ENCODE data around the gene MAPK8IP1.
"Not testable (repeated sequence)": the region's sequence is repeated elsewhere in the genome, so short reads cannot be mapped to it uniquely, and the experiment has no call there.

MAPK8IP1 gene

GRCh38 chr11:45885274-45885920, at the start of gene MAPK8IP1:
MAPK8IP1 (plus strand) TSS chr11:45885651; CDS start chr11:45885821, 170 bp downstream.
- peak; percentile 83 for DNase-seq

GRCh38 chr11:45839204-45839603, 46.2 kb upstream of the MAPK8IP1 start:
- no peak for DNase-seq

- DNase-seq: not testable (repeated sequence)
Observed at GRCh38 chr11:45840251-45840650, 45.2 kb upstream of the MAPK8IP1 start.

- peak; percentile 92 for DNase-seq
Observed at GRCh38 chr11:45843158-45843924, 42.1 kb upstream of the MAPK8IP1 start.

- no peak for DNase-seq
Observed at GRCh38 chr11:45844822-45845578, 40.5 kb upstream of the MAPK8IP1 start.

GRCh38 chr11:45846174-45846675, 39.2 kb upstream of the MAPK8IP1 start:
- no peak for DNase-seq

- DNase-seq: peak; percentile 99
Observed at GRCh38 chr11:45846974-45847910, 38.2 kb upstream of the MAPK8IP1 start, which contains the start of gene CRY2. CRY2 (plus strand) TSS chr11:45847475; CDS start chr11:45847491, 16 bp downstream.

- no peak for DNase-seq
Observed at GRCh38 chr11:45847911-45848316, 37.5 kb upstream of the MAPK8IP1 start.

- DNase-seq: no peak
Observed at GRCh38 chr11:45848654-45849081, 36.8 kb upstream of the MAPK8IP1 start.

- no peak for DNase-seq
Observed at GRCh38 chr11:45850446-45850845, 35.0 kb upstream of the MAPK8IP1 start.

GRCh38 chr11:45851228-45851627, 34.2 kb upstream of the MAPK8IP1 start:
- no peak for DNase-seq

- DNase-seq: no peak
Observed at GRCh38 chr11:45852018-45852711, 33.3 kb upstream of the MAPK8IP1 start.

GRCh38 chr11:45852712-45853101, 32.7 kb upstream of the MAPK8IP1 start:
- DNase-seq: no peak

- no peak for DNase-seq
Observed at GRCh38 chr11:45853332-45854219, 31.9 kb upstream of the MAPK8IP1 start.

- DNase-seq: no peak
Observed at GRCh38 chr11:45855308-45855707, 30.1 kb upstream of the MAPK8IP1 start.

- DNase-seq: no peak
Observed at GRCh38 chr11:45856044-45856468, 29.4 kb upstream of the MAPK8IP1 start.

GRCh38 chr11:45857961-45858474, 27.4 kb upstream of the MAPK8IP1 start:
- DNase-seq: no peak

GRCh38 chr11:45858751-45859398, 26.6 kb upstream of the MAPK8IP1 start:
- no peak for DNase-seq

GRCh38 chr11:45859661-45860140, 25.8 kb upstream of the MAPK8IP1 start:
- DNase-seq: no peak
